ENCODE data around the gene TTLL11.

GRCh38 chr9:121841771-121842611 lies 251.1 kb downstream of the TTLL11 start:
- TF ChIP-seq CTCF (IDR thresholded peaks at IDR 0.05; ENCODE audit: poor library complexity) (no peak), EZH2 (IDR thresholded peaks at IDR 0.05; ENCODE audit: borderline replicate concordance) (no peak)

Data from hepatocyte (in vitro differentiated cells).